DND-41 (cell line): ENCODE measurements around the gene ZNHIT6.

Experiments used
- ATAC-seq: fragments of 200-7000 bp; cut with Tn5 transposase; 3 replicates; pipeline ENCODE4 v1.9.1; 2021; ENCODE audit warnings: low read depth; ENCODE audit not compliant: insufficient read depth
- DNase-seq: peaks from one replicate; pipeline ENCODE4 v3.0.0-alpha.2; 2020
- H2AFZ ChIP-seq: 2 replicates; pipeline ENCODE4 v1.6.0; 2012; ENCODE audit warnings: low read depth, low read length
- H3K27ac ChIP-seq: 2 replicates; pipeline ENCODE4 v1.5.1; 2012; ENCODE audit warnings: low read length, inconsistent platforms
- H3K27me3 ChIP-seq: fragments of 200-600 bp; sonication (generic); 2 replicates; pipeline ENCODE4 v1.6.0; 2012; ENCODE audit warnings: low read length, mild to moderate bottlenecking, inconsistent platforms; ENCODE audit not compliant: insufficient read depth, poor library complexity
- H3K36me3 ChIP-seq: 2 replicates; pipeline ENCODE4 v1.5.1; 2012; ENCODE audit warnings: low read length, inconsistent platforms; ENCODE audit not compliant: insufficient read depth
- H3K4me1 ChIP-seq: 2 replicates; pipeline ENCODE4 v1.5.1; 2012; ENCODE audit warnings: mild to moderate bottlenecking, low read length; ENCODE audit not compliant: insufficient read depth
- H3K4me2 ChIP-seq: 2 replicates; pipeline ENCODE4 v1.6.0; 2012; ENCODE audit warnings: mild to moderate bottlenecking, moderate library complexity, low read length, inconsistent platforms; ENCODE audit not compliant: insufficient read depth
- H3K4me3 ChIP-seq, 2 experiments: fragments of 200-600 bp in 1 of 2; shearing (Covaris generic) in 1 of 2; 2 replicates each; pipeline ENCODE4 v1.5.1; 2012 to 2016; ENCODE audit warnings: inconsistent platforms in 2 of 2, low read length in 2 of 2, mild to moderate bottlenecking in 2 of 2, low read depth in 1 of 2, moderate library complexity in 1 of 2
- H3K79me2 ChIP-seq: 2 replicates; pipeline ENCODE4 v1.6.0; 2012; ENCODE audit warnings: low read length, inconsistent platforms; ENCODE audit not compliant: insufficient read depth
- H3K9ac ChIP-seq: 2 replicates; pipeline ENCODE4 v1.6.0; 2012; ENCODE audit warnings: low read depth, mild to moderate bottlenecking, inconsistent platforms, low read length, moderate library complexity
- H3K9me3 ChIP-seq: 2 replicates; pipeline ENCODE4 v1.5.1; 2012; ENCODE audit warnings: low read length, moderate library complexity, mild to moderate bottlenecking, inconsistent platforms; ENCODE audit not compliant: insufficient read depth, severe bottlenecking
- H4K20me1 ChIP-seq: 2 replicates; pipeline ENCODE4 v1.6.0; 2012; ENCODE audit warnings: low read length; ENCODE audit not compliant: insufficient read depth
- CTCF ChIP-seq: IDR thresholded peaks from 2 replicates; pipeline ENCODE4 v1.5.1; 2012; ENCODE audit warnings: borderline replicate concordance, low read length, moderate library complexity, mild to moderate bottlenecking; ENCODE audit not compliant: poor library complexity, severe bottlenecking; ENCODE audit errors: extremely low read depth
- EZH2 ChIP-seq: IDR thresholded peaks from 3 replicates; pipeline ENCODE4 v1.6.1; 2012; ENCODE audit warnings: borderline replicate concordance, low read depth, mild to moderate bottlenecking, moderate library complexity, low read length, inconsistent platforms; ENCODE audit not compliant: severe bottlenecking

The ZNHIT6 gene

DNA sequence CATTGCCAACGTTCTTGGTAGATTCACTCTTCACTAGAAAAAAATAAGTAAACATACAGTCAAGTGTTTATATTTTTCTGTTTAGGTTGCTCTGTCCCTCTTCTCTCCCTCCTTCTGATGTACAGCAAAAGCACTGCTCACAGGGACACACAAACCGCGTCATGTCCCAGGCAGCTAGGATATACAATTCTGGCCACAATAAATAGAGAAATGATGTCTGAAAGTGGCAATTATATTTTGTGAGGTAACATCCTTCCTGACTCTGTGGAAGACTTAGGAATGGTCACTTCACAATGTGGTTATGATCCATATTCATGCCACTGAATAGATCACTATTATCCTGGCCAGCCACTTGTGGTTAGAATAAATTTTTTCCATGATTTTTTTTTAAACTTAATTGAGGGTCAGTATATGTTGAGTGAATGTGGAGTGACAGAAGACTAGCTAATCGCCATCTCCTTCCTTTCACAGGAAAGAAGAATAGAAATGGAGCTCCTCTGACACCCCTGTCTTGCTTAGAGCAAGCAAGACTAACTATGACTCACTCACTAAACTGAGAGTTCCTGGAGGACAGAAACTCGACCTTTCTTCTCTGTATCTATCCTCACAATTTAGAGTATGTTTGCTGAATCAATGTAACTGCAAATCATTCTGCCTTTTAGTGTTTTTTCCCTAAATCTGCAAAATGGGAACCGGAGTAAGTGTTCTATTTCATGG is 54.0 kb downstream of the ZNHIT6 start:
- Histone ChIP-seq H3K36me3 (peaks cover 65% of the 10 kb centered on the region), H3K4me1 (no peaks in the 10 kb centered on the region), H3K27ac (no peak overlapping the region), H2AFZ (no peak overlapping the region), H3K4me2 (no peak overlapping the region), H3K79me2 (no peaks in the 10 kb centered on the region), H3K9ac (no peak overlapping the region), H4K20me1 (no peaks in the 10 kb centered on the region), H3K9me3 (peaks cover under 1% of the 10 kb centered on the region), H3K27me3 (no peaks in the 10 kb centered on the region), H3K4me3 (no peak overlapping the region)
- DNase-seq, result no peak
- TF ChIP-seq CTCF (no peak), EZH2 (no peak)
- ATAC-seq, result no peak

DNA sequence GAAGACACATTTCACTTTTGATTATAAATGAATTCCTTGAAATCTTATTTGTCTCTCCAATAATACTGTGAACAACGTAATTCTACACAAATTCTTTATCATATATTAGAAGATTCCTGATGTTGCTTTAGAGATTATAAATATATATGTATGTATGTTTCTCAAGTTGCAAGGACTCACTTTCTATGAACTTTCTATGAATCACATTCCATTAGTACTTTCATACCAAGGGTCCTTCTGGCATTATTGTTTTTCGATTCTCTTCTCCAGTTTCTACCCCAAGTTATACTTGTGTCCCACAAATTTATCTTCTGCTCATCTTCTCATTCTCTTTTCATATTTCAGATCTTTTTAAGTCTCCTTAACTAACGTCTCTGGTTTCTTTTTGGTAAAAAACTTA is 55.9 kb downstream of the ZNHIT6 start:
- no peaks in the 10 kb centered on the region for H3K4me1 ChIP-seq
- H3K4me2 ChIP-seq, result no peak overlapping the region
- no peak for TF ChIP-seq EZH2
- TF ChIP-seq CTCF, result no peak
- ATAC-seq, result no peak
- H3K79me2 ChIP-seq, result no peaks in the 10 kb centered on the region
- no peaks in the 10 kb centered on the region for H3K27me3 ChIP-seq
- H3K27ac ChIP-seq, result no peak overlapping the region
- H3K4me3 ChIP-seq, result no peak overlapping the region
- H3K9me3 ChIP-seq, result peaks cover 8% of the 10 kb centered on the region
- H3K9ac ChIP-seq, result no peak overlapping the region
- H3K36me3 ChIP-seq, result peaks cover 75% of the 10 kb centered on the region
- DNase-seq, result no peak
- no peaks in the 10 kb centered on the region for H4K20me1 ChIP-seq
- H2AFZ ChIP-seq, result no peak overlapping the region

DNA sequence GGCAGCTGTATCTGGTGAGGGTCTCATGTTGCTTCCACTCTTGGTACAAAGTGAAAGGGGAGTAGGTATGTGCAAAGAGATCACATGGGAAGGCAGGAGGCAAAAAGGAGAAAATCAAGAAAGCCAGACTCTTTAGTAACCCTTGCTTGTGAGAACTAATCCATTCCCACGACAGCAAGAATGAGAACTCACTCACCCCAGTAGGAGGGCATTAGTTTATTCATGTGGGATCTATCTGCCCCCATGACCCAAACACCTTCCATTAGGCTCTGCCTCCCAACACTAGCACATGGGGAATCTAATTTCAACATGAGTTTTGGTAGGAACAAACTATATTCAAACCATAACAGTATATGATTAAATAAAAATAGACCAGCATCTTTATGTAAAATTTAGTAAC is 57.6 kb downstream of the ZNHIT6 start:
- no peak overlapping the region for H2AFZ ChIP-seq
- DNase-seq (no peak), ATAC-seq (no peak)
- no peaks in the 10 kb centered on the region for H4K20me1 ChIP-seq
- peaks cover 68% of the 10 kb centered on the region for H3K36me3 ChIP-seq
- peaks cover 8% of the 10 kb centered on the region for H3K9me3 ChIP-seq
- no peak overlapping the region for H3K9ac ChIP-seq
- no peak overlapping the region for H3K4me2 ChIP-seq
- no peaks in the 10 kb centered on the region for H3K27me3 ChIP-seq
- no peaks in the 10 kb centered on the region for H3K79me2 ChIP-seq
- TF ChIP-seq CTCF (no peak), EZH2 (no peak)
- no peak overlapping the region for H3K27ac ChIP-seq
- H3K4me3 ChIP-seq, result no peak overlapping the region
- H3K4me1 ChIP-seq, result no peaks in the 10 kb centered on the region
